ENCODE results near the gene CABCOCO1. TPM values are rescaled to one million over a fixed set of nuclear protein-coding genes. Genes with fewer than 3 reads are reported as not detected.

The CABCOCO1 gene
- total RNA-seq, 1 donor from 2014 or later: 3.5 TPM

- H3K27me3 ChIP-seq (ENCODE audit: low read depth): no peaks in the 10 kb centered on the region
- H3K27ac ChIP-seq: peak overlapping the region; percentile 76
- H3K36me3 ChIP-seq: no peaks in the 10 kb centered on the region
- TF ChIP-seq, protein P1, sequence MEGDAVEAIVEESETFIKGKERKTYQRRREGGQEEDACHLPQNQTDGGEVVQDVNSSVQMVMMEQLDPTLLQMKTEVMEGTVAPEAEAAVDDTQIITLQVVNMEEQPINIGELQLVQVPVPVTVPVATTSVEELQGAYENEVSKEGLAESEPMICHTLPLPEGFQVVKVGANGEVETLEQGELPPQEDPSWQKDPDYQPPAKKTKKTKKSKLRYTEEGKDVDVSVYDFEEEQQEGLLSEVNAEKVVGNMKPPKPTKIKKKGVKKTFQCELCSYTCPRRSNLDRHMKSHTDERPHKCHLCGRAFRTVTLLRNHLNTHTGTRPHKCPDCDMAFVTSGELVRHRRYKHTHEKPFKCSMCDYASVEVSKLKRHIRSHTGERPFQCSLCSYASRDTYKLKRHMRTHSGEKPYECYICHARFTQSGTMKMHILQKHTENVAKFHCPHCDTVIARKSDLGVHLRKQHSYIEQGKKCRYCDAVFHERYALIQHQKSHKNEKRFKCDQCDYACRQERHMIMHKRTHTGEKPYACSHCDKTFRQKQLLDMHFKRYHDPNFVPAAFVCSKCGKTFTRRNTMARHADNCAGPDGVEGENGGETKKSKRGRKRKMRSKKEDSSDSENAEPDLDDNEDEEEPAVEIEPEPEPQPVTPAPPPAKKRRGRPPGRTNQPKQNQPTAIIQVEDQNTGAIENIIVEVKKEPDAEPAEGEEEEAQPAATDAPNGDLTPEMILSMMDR (IDR thresholded peaks at IDR 0.05): no peak
- peak overlapping the region; percentile 61 for H3K4me3 ChIP-seq
- ATAC-seq (peak in 1 of 2 donors; percentile 38), DNase-seq (no peak)
- intact Hi-C loops (cut with DNase I): no loop called here
- no peaks in the 10 kb centered on the region for H3K9me3 ChIP-seq
- H3K4me1 ChIP-seq: no peaks in the 10 kb centered on the region
These were observed 737 bp downstream of the CABCOCO1 start for GRCh38 chr10:61663466-61663865.

DNA sequence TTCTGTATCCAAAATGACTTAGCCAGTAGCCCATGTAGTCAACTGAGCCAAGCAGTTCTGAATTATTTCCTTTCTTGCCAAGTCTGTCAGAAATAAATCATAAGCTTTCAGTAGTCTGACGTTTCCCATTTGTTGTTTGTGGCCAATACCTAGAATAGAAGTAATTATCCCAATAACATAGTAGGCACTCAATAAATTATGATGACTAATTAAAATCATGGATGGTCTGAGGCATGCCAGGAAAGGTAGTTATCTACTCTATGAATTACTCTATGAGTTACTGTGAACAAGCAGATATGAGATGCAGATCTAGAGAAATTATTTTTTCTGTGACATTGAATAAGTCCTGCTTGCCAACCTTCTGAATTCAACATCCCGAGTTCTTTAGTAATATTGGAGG lies 2.3 kb downstream of the CABCOCO1 start:
- intact Hi-C loops (cut with DNase I): no loop called here
- Histone ChIP-seq H3K27me3 (ENCODE audit: low read depth) (no peaks in the 10 kb centered on the region), H3K9me3 (no peaks in the 10 kb centered on the region), H3K27ac (no peak overlapping the region), H3K4me3 (no peak overlapping the region), H3K4me1 (no peaks in the 10 kb centered on the region), H3K36me3 (no peaks in the 10 kb centered on the region)
- no peak for ATAC-seq
- TF ChIP-seq, protein P1 (IDR thresholded peaks at IDR 0.05): no peak
- no peak for DNase-seq

GRCh38 chr10:61669161-61669725 lies 6.5 kb downstream of the CABCOCO1 start:
- TF ChIP-seq, protein P1 (IDR thresholded peaks at IDR 0.05): no peak
- no peaks in the 10 kb centered on the region for H3K27me3 ChIP-seq (ENCODE audit: low read depth)
- H3K4me1 ChIP-seq: no peaks in the 10 kb centered on the region
- DNase-seq (no peak), ATAC-seq (no peak)
- H3K36me3 ChIP-seq: no peaks in the 10 kb centered on the region
- no peak overlapping the region for H3K27ac ChIP-seq
- H3K4me3 ChIP-seq: no peak overlapping the region
- intact Hi-C loops (cut with DNase I): no loop called here
- H3K9me3 ChIP-seq: no peaks in the 10 kb centered on the region

DNA sequence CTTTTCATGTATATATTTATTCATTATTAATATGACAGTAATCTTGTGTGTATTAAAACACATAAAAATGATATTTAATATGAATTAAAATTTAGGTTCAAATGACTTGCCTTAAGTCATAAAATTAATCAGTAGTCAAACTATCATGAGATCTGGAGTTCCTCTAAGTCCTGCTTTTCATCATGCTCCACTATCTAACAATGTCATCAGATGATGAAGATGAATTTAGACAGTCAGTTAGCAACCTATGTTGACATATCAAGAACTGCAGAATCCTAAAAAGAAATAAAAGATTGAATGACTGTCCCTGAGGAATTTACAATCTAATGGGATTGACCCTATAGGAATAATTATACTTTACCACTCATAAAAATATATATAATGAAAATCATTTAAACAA lies 7.1 kb downstream of the CABCOCO1 start:
- no peak for DNase-seq
- no peak for ATAC-seq
- TF ChIP-seq, protein P1 (IDR thresholded peaks at IDR 0.05): no peak

GRCh38 chr10:61673360-61673759 lies 10.6 kb downstream of the CABCOCO1 start:
- intact Hi-C loops (cut with DNase I): no loop called here
- no peak for ATAC-seq

More for the DNA sequence above, 7.1 kb downstream of the CABCOCO1 start:
- Histone ChIP-seq H3K4me3 (no peak overlapping the region), H3K27me3 (ENCODE audit: low read depth) (no peaks in the 10 kb centered on the region), H3K36me3 (no peaks in the 10 kb centered on the region), H3K27ac (no peak overlapping the region), H3K9me3 (no peaks in the 10 kb centered on the region), H3K4me1 (no peaks in the 10 kb centered on the region)
- intact Hi-C loops (cut with DNase I): no loop called here

More at GRCh38 chr10:61673360-61673759, 10.6 kb downstream of the CABCOCO1 start:
- H3K4me1 ChIP-seq: no peaks in the 10 kb centered on the region
- H3K27ac ChIP-seq: no peak overlapping the region
- no peaks in the 10 kb centered on the region for H3K9me3 ChIP-seq
- H3K36me3 ChIP-seq: no peaks in the 10 kb centered on the region
- H3K27me3 ChIP-seq (ENCODE audit: low read depth): no peaks in the 10 kb centered on the region
- TF ChIP-seq, protein P1 (IDR thresholded peaks at IDR 0.05): no peak
- no peak overlapping the region for H3K4me3 ChIP-seq
- no peak for DNase-seq
